Endothelial cell of umbilical vein (primary cell): ENCODE data around the gene TAF15. TPM values are rescaled to one million over a fixed set of nuclear protein-coding genes. Genes with fewer than 3 reads are reported as not detected.

ENCODE experiments used
- Bru-seq: library from RNA; stranded (reverse); fragments of 400-500 nt; gene quantifications from one replicate; lab custom pipeline; 2021; lab: Mats Ljungman, UMichigan
- BruChase-seq, 2 experiments: library from RNA; stranded (reverse); fragments of 400-500 nt; gene quantifications; one replicate each; lab custom pipeline; 2021; lab: Mats Ljungman, UMichigan
- BruUV-seq: library from RNA; stranded (reverse); fragments of 400-500 nt; replicated peaks from 2 replicates; lab custom pipeline; 2021; lab: Mats Ljungman, UMichigan
- CTCF ChIA-PET: fragments of 300-600, 350-600 bp; sonication (Branson Sonifier 250); formaldehyde crosslinking; loops from one replicate; lab custom pipeline; 2021; ENCODE audit warnings: antibody characterized with exemption, inconsistent platforms; lab: Charles Lee
- POLR2A ChIA-PET: fragments of 300-600, 350-600 bp; sonication (Branson Sonifier 250); formaldehyde crosslinking; loops from one replicate; lab custom pipeline; 2021; ENCODE audit warnings: antibody characterized with exemption, inconsistent platforms; lab: Charles Lee
- DNase-seq: peaks from one replicate; pipeline ENCODE4 v3.0.0-alpha.2; 2011; ENCODE audit warnings: low read depth, low spot score
- FAIRE-seq: peaks from 2 replicates; lab custom pipeline; 2011; peaks lifted over from hg19 to GRCh38; lab: Jason Lieb, UNC
- H2AFZ ChIP-seq: 2 replicates; pipeline ENCODE4 v1.6.0; 2012; ENCODE audit warnings: low read depth, low read length, control low read depth, inconsistent platforms
- H3K27ac ChIP-seq: 2 replicates; pipeline ENCODE4 v1.5.1; 2011; ENCODE audit warnings: low read depth, mild to moderate bottlenecking, control low read depth, low read length, moderate library complexity; ENCODE audit not compliant: insufficient read depth
- H3K27me3 ChIP-seq, 2 experiments: 2 replicates each; pipeline versions ENCODE4 v1.6.0 to v1.6.1; 2011; ENCODE audit warnings: low read length in 2 of 2, mixed read lengths in 1 of 2; ENCODE audit not compliant: control insufficient read depth in 2 of 2, insufficient read depth in 2 of 2
- H3K36me3 ChIP-seq, 2 experiments: 2 replicates in 1 of 2; 3 replicates in 1 of 2; pipeline ENCODE4 v1.5.1; 2011; ENCODE audit warnings: low read length in 2 of 2, mild to moderate bottlenecking in 1 of 2, moderate library complexity in 1 of 2; ENCODE audit not compliant: control insufficient read depth in 2 of 2, insufficient read depth in 2 of 2; ENCODE audit errors: extremely low read depth in 1 of 2
- H3K4me1 ChIP-seq: 3 replicates; pipeline ENCODE4 v1.5.1; 2011; ENCODE audit warnings: mild to moderate bottlenecking, low read length; ENCODE audit not compliant: control insufficient read depth, insufficient read depth; ENCODE audit errors: extremely low read depth
- H3K4me2 ChIP-seq: 2 replicates; pipeline ENCODE4 v1.6.1; 2011; ENCODE audit warnings: low read length, control low read depth, mixed read lengths; ENCODE audit not compliant: insufficient read depth
- H3K4me3 ChIP-seq, 3 experiments: fragments of 200-600 bp in 1 of 3; sonication (generic), shearing (Covaris generic) in 1 of 3; replicated peaks in 1 of 3; 2 replicates each; pipeline ENCODE4 v1.5.1; 2011 to 2016; ENCODE audit warnings: control low read depth in 3 of 3, low read length in 3 of 3, mild to moderate bottlenecking in 2 of 3, inconsistent platforms in 1 of 3, low read depth in 1 of 3, moderate library complexity in 1 of 3; ENCODE audit not compliant: insufficient read depth in 1 of 3
- H3K79me2 ChIP-seq: 2 replicates; pipeline ENCODE4 v1.6.0; 2012; ENCODE audit warnings: low read length, inconsistent platforms; ENCODE audit not compliant: control insufficient read depth, insufficient read depth
- H3K9ac ChIP-seq: replicated peaks from 2 replicates; pipeline ENCODE3; 2011; ENCODE audit warnings: low read length, control low read depth; ENCODE audit not compliant: insufficient read depth; ENCODE audit errors: extremely low read depth
- H3K9me1 ChIP-seq: replicated peaks from 3 replicates; pipeline ENCODE4 v1.6.0; 2011; ENCODE audit warnings: mild to moderate bottlenecking, low read length; ENCODE audit not compliant: control insufficient read depth, insufficient read depth; ENCODE audit errors: extremely low read depth
- H3K9me3 ChIP-seq: replicated peaks from 2 replicates; pipeline ENCODE4 v1.5.1; 2012; ENCODE audit warnings: low read length, inconsistent platforms; ENCODE audit not compliant: control insufficient read depth, insufficient read depth
- H4K20me1 ChIP-seq: replicated peaks from 2 replicates; pipeline ENCODE3; 2011; ENCODE audit warnings: mild to moderate bottlenecking, low read length; ENCODE audit not compliant: control insufficient read depth, insufficient read depth; ENCODE audit errors: extremely low read depth
- EZH2 ChIP-seq: IDR thresholded peaks from 2 replicates; pipeline ENCODE4 v1.6.1; 2012; ENCODE audit warnings: borderline replicate concordance, low read depth, mild to moderate bottlenecking, moderate library complexity, low read length, inconsistent platforms; ENCODE audit not compliant: severe bottlenecking
- FOS ChIP-seq: IDR thresholded peaks from 2 replicates; pipeline ENCODE4 v1.6.1; 2011; ENCODE audit warnings: mild to moderate bottlenecking, low read length, moderate library complexity, borderline replicate concordance; ENCODE audit not compliant: insufficient read depth
- GATA2 ChIP-seq: IDR thresholded peaks from 2 replicates; pipeline ENCODE4 v1.7.0; 2011; ENCODE audit warnings: low read depth, mild to moderate bottlenecking, moderate library complexity, mixed read lengths, low read length; ENCODE audit not compliant: insufficient read length, insufficient read depth
- JUN ChIP-seq: IDR thresholded peaks from 2 replicates; pipeline ENCODE4 v1.6.1; 2011; ENCODE audit warnings: borderline replicate concordance, low read depth; ENCODE audit not compliant: insufficient read length, insufficient read depth
- MYC ChIP-seq: IDR thresholded peaks from one replicate; pipeline ENCODE4 v1.6.1; 2011; ENCODE audit warnings: mild to moderate bottlenecking, low read depth, low read length
- POLR2A ChIP-seq: IDR thresholded peaks from 2 replicates; pipeline ENCODE4 v1.6.1; 2012; ENCODE audit warnings: low read depth, mild to moderate bottlenecking, control low read depth, low read length
- POLR2AphosphoS5 ChIP-seq: IDR thresholded peaks from 2 replicates; pipeline ENCODE4 v1.6.1; 2012; ENCODE audit warnings: low read depth, mild to moderate bottlenecking, control low read depth, low read length, moderate library complexity; ENCODE audit not compliant: insufficient read depth
- dilution Hi-C: fragments of 300-500 bp; cut with MboI; formaldehyde crosslinking; loops from one replicate; pipeline ENCODE4 v1.15.0; 2019; ENCODE audit warnings: low sequenced_read_pairs; ENCODE audit not compliant: extremely low pct_ligation_motif_present
- intact Hi-C: fragments of 100-400 bp; cut with micrococcal nuclease; formaldehyde crosslinking; loops from one replicate; pipeline ENCODE4 v1.10.0; 2022
- long read RNA-seq: library from polyadenylated mRNA; stranded (forward); transcript quantifications from one replicate; pipeline ENCODE4 v2.0.0, GENCODE V29; 2021
- polyA minus RNA-seq, 3 experiments: library from RNA; depleted of rRNA, polyadenylated mRNA; stranded (reverse); fragments of >200 nt; gene quantifications; 1 replicate in 1 of 3; 2 replicates in 2 of 3; pipeline ENCODE4 v1.2.3, GENCODE V29; 2011
- polyA plus RNA-seq, 4 experiments: library from polyadenylated mRNA; depleted of rRNA in 3 of 4; stranded (reverse) in 3 of 4; unstranded in 1 of 4; fragments of >200 nt; gene quantifications; 2 replicates each; pipeline versions ENCODE4 v1.2.1 to v1.2.3, GENCODE V29; 2011 to 2012; ENCODE audit warnings: missing spikeins in 1 of 4
- total RNA-seq: library from RNA; stranded (reverse); gene quantifications from 2 replicates; pipeline ENCODE4 v1.2.3, GENCODE V29; 2021
- TF ChIP-seq, protein P1 (sequence below), 2 donors: IDR thresholded peaks; 1 replicate in 1 of 2; 2 replicates in 1 of 2; pipeline ENCODE4 v1.5.1; 2011; ENCODE audit warnings: low read length in 2 of 2, mild to moderate bottlenecking in 2 of 2, moderate library complexity in 2 of 2, control low read depth in 1 of 2, inconsistent platforms in 1 of 2, low read depth in 1 of 2; ENCODE audit not compliant: insufficient read depth in 1 of 2; ENCODE audit errors: extremely low read depth in 1 of 2
- TF ChIP-seq, protein P2 (sequence below): IDR thresholded peaks from 2 replicates; pipeline ENCODE4 v1.6.1; 2011; ENCODE audit not compliant: insufficient read depth, insufficient read length

The TAF15 gene
- total RNA-seq (244 and 247 TPM in 2 replicates), polyA plus RNA-seq (35.7 and 59.4 TPM in 2 replicates), polyA minus RNA-seq (103 and 110 TPM in 2 replicates), Bru-seq, nascent RNA (percentile 97 among the genes with signal in this experiment), BruChase-seq, experiment 1, labeled RNA remaining after a 6-hour chase (percentile 98 among the genes with signal in this experiment), BruChase-seq, experiment 2, labeled RNA remaining after a 2-hour chase (percentile 99 among the genes with signal in this experiment)
- polyA plus RNA-seq (2011; cell fraction: cytosol; rRNA removed) = 63.9 and 73.5 TPM in 2 replicates
- 91.8 and 107 TPM in 2 replicates for polyA plus RNA-seq (2011; cell fraction: nucleus; rRNA removed)
- polyA plus RNA-seq (2012) = 201 and 234 TPM in 2 replicates
- polyA minus RNA-seq (2011; cell fraction: cytosol; rRNA and poly(A)+ RNA removed) = 54.0 TPM
- polyA minus RNA-seq (2011; cell fraction: nucleus; rRNA and poly(A)+ RNA removed) = 114 and 149 TPM in 2 replicates
- long read RNA-seq, partial matches to known transcripts = 1 of 52 reads
- long read RNA-seq, other reads (novel, unspliced or antisense) = 48 of 52 reads

DNA sequence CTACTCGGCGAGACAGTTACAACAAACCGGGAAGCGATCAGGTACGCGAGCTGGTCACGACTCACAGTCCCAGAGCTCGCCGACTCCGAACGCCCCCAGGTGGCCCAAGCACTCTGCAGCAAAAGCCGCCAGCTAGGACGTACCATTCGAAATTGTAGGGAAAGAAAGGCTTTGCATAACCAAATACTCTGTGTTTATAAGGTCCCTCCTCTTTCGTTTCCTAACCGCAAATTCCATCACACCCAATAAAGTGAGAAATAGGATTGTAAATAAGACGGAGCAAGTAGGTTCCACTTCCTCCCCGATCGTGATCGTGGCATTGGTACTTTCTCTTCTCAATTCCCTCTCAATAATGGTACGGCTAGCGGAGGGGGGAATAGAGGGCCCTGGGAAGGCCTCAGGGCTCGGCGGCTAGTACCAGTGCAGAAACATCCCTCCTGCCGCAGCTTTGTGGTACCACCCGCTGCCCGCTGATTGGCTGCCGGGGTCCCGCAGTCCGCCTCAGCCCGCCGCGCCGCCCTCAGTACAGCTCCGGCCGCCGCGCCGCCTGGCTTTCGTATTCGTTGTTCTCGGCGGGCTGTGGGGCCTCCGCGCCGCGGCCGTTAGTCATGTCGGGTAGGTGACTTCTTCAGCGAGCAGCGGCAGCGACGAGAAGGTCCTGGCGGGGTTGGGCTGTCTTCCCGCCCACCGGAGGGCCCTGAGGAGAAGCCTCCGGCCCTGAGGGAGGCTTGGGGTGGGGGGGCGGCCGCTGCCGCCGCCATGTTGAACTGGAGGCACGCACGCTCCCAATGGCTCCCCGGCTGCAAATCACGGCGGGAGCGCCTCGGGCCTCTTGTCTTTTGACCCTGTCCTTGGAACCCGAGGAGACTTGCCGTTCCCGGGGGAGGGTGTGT lies at the start of gene TAF15:
TSS of gene TAF15 (plus strand) at position 523 of the 893 bp plus-strand sequence. CDS start at position 609, 86 bp downstream.
- no peak for FAIRE-seq

More for the DNA sequence above, at the start of gene TAF15:
- DNase-seq = peak; percentile 98
- H3K36me3 ChIP-seq = no peaks in the 10 kb centered on the region
- H3K79me2 ChIP-seq = peaks cover 49% of the 10 kb centered on the region
- TF ChIP-seq JUN (no peak), MYC (no peak), POLR2A (peak; percentile 98), EZH2 (no peak), GATA2 (no peak), FOS (no peak), POLR2AphosphoS5 (peak; percentile 99)
- TF ChIP-seq, protein P1, sequence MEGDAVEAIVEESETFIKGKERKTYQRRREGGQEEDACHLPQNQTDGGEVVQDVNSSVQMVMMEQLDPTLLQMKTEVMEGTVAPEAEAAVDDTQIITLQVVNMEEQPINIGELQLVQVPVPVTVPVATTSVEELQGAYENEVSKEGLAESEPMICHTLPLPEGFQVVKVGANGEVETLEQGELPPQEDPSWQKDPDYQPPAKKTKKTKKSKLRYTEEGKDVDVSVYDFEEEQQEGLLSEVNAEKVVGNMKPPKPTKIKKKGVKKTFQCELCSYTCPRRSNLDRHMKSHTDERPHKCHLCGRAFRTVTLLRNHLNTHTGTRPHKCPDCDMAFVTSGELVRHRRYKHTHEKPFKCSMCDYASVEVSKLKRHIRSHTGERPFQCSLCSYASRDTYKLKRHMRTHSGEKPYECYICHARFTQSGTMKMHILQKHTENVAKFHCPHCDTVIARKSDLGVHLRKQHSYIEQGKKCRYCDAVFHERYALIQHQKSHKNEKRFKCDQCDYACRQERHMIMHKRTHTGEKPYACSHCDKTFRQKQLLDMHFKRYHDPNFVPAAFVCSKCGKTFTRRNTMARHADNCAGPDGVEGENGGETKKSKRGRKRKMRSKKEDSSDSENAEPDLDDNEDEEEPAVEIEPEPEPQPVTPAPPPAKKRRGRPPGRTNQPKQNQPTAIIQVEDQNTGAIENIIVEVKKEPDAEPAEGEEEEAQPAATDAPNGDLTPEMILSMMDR (IDR thresholded peaks at IDR 0.05; ENCODE audit: extremely low read depth in 1 of 2, insufficient read depth in 1 of 2, low read depth in 1 of 2, low read length in 2 of 2) = peak; percentile 77 to 85
- TF ChIP-seq, protein P2, sequence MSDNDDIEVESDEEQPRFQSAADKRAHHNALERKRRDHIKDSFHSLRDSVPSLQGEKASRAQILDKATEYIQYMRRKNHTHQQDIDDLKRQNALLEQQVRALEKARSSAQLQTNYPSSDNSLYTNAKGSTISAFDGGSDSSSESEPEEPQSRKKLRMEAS = no peak
- no peaks in the 10 kb centered on the region for H3K27me3 ChIP-seq
- H3K4me1 ChIP-seq = peaks cover 35% of the 10 kb centered on the region
- peak within 1 kb of the TSS; percentile 56 to 96 (median 81) for H3K4me3 ChIP-seq
- peak within 1 kb of the TSS; percentile 73 for H2AFZ ChIP-seq
- intact Hi-C loops (loop anchor here (1.0 to 10.0 kb wide), 7 partner anchors 8 to 848 kb away; partner anchors contain the start of genes CCT6B, SLFN11, SLFN12 and SLFN5), dilution Hi-C loops (no loop called here)
- no TSS peak for BruUV-seq
- H3K9ac ChIP-seq = peak within 1 kb of the TSS; percentile 93
- peaks cover 7% of the 10 kb centered on the region for H4K20me1 ChIP-seq
- peak within 1 kb of the TSS; percentile 90 for H3K27ac ChIP-seq
- H3K9me1 ChIP-seq = no peaks in the 10 kb centered on the region
- CTCF ChIA-PET = interaction anchor here (0.6 to 11.8 kb wide), 18 partner anchors 8 to 674 kb away, joined by 3 to 453 read pairs (median 4); no protein-coding TSS in a partner anchor
- H3K4me2 ChIP-seq = peak within 1 kb of the TSS; percentile 93
- H3K9me3 ChIP-seq = no peaks in the 10 kb centered on the region
- POLR2A ChIA-PET = interaction anchor here (0.6 to 2.7 kb wide), 10 partner anchors 9 to 639 kb away, joined by 3 to 39 read pairs (median 5); no protein-coding TSS in a partner anchor
